ENCODE results near the gene CMBL.

DNA sequence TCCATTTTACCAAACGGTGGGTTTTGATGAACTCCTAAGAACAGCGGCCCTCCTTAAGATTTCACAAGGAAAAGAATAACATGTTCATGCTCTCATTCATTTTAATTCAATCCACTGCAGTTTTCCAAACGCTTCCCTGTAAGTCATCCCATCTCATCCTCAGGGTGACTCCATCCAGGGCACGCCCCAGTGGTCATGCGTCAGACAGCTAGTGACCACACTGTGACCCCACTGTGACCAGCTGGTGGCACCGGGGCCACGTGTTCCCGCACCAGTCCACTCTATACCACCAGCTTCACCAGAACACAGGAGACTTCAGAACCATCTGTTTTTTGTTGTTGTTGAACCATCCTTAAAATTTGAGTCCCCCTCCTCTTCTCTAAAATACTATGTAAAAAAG, 72.4 kb downstream of the CMBL start:
- TF ChIP-seq, protein P1, sequence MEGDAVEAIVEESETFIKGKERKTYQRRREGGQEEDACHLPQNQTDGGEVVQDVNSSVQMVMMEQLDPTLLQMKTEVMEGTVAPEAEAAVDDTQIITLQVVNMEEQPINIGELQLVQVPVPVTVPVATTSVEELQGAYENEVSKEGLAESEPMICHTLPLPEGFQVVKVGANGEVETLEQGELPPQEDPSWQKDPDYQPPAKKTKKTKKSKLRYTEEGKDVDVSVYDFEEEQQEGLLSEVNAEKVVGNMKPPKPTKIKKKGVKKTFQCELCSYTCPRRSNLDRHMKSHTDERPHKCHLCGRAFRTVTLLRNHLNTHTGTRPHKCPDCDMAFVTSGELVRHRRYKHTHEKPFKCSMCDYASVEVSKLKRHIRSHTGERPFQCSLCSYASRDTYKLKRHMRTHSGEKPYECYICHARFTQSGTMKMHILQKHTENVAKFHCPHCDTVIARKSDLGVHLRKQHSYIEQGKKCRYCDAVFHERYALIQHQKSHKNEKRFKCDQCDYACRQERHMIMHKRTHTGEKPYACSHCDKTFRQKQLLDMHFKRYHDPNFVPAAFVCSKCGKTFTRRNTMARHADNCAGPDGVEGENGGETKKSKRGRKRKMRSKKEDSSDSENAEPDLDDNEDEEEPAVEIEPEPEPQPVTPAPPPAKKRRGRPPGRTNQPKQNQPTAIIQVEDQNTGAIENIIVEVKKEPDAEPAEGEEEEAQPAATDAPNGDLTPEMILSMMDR (IDR thresholded peaks at IDR 0.05; ENCODE audit: low read depth, low read length, poor library complexity, severe bottlenecking), result no peak
- no peak for TF ChIP-seq EZH2phosphoT487 (IDR thresholded peaks at IDR 0.05; ENCODE audit: borderline replicate concordance, low read length)

All from DOHH2 (cell line).